Trophoblast cell (in vitro differentiated cells and primary cell): ENCODE data around the gene CAND1.

Experiments
- DNase-seq, 2 donors: peaks; one replicate each; pipeline ENCODE4 v3.0.0-alpha.2; 2016
- H2AFZ ChIP-seq: 2 replicates; pipeline ENCODE4 v1.6.1; 2013; ENCODE audit warnings: low read length, moderate library complexity, mild to moderate bottlenecking; ENCODE audit not compliant: insufficient read depth, poor library complexity
- H2AK5ac ChIP-seq: 2 replicates; pipeline ENCODE4 v1.6.1; 2013; ENCODE audit warnings: mild to moderate bottlenecking, low read length
- H2BK120ac ChIP-seq: 2 replicates; pipeline ENCODE4 v1.6.1; 2013; ENCODE audit warnings: low read length, mild to moderate bottlenecking, moderate library complexity; ENCODE audit not compliant: insufficient read depth, poor library complexity
- H2BK12ac ChIP-seq: 2 replicates; pipeline ENCODE4 v1.6.1; 2013; ENCODE audit warnings: mild to moderate bottlenecking, low read length, moderate library complexity
- H2BK5ac ChIP-seq: 2 replicates; pipeline ENCODE4 v1.6.1; 2013; ENCODE audit warnings: low read length, low read depth, moderate library complexity, mild to moderate bottlenecking; ENCODE audit not compliant: poor library complexity
- H3K14ac ChIP-seq: 2 replicates; pipeline ENCODE4 v1.6.1; 2013; ENCODE audit warnings: mild to moderate bottlenecking, low read length
- H3K18ac ChIP-seq: 2 replicates; pipeline ENCODE4 v1.6.1; 2013; ENCODE audit warnings: mild to moderate bottlenecking, low read length
- H3K23ac ChIP-seq: 2 replicates; pipeline ENCODE4 v1.6.1; 2013; ENCODE audit warnings: low read length
- H3K27ac ChIP-seq: 2 replicates; pipeline ENCODE4 v1.5.1; 2013; ENCODE audit warnings: low read depth, mild to moderate bottlenecking, inconsistent platforms, low read length, moderate library complexity
- H3K27me3 ChIP-seq: 2 replicates; pipeline ENCODE4 v1.6.1; 2013; ENCODE audit warnings: inconsistent platforms, mild to moderate bottlenecking, low read length, moderate library complexity; ENCODE audit not compliant: insufficient read depth
- H3K36me3 ChIP-seq, 2 experiments: 1 replicate in 1 of 2; 2 replicates in 1 of 2; pipeline ENCODE4 v1.6.1; 2013; ENCODE audit warnings: low read length in 2 of 2, mild to moderate bottlenecking in 2 of 2, moderate library complexity in 1 of 2; ENCODE audit not compliant: insufficient read depth in 2 of 2, control insufficient read depth in 1 of 2
- H3K4ac ChIP-seq: 2 replicates; pipeline ENCODE4 v1.6.1; 2013; ENCODE audit warnings: low read depth, mild to moderate bottlenecking, low read length, moderate library complexity
- H3K4me1 ChIP-seq, 2 experiments: 1 replicate in 1 of 2; 2 replicates in 1 of 2; pipeline ENCODE4 v1.6.1; 2013; ENCODE audit warnings: low read length in 2 of 2, mild to moderate bottlenecking in 2 of 2, moderate library complexity in 1 of 2; ENCODE audit not compliant: insufficient read depth in 2 of 2, control insufficient read depth in 1 of 2
- H3K4me2 ChIP-seq: 2 replicates; pipeline ENCODE4 v1.6.1; 2013; ENCODE audit warnings: inconsistent platforms, mild to moderate bottlenecking, low read length, moderate library complexity
- H3K4me3 ChIP-seq: 2 replicates; pipeline ENCODE4 v1.5.1; 2013; ENCODE audit warnings: mild to moderate bottlenecking, low read depth, low read length, inconsistent platforms
- H3K79me1 ChIP-seq: one replicate; pipeline ENCODE4 v1.6.1; 2013; ENCODE audit warnings: low read length
- H3K79me2 ChIP-seq: 2 replicates; pipeline ENCODE4 v1.6.1; 2013; ENCODE audit warnings: low read length, mild to moderate bottlenecking; ENCODE audit not compliant: control insufficient read depth, insufficient read depth, poor library complexity
- H3K9ac ChIP-seq: 2 replicates; pipeline ENCODE4 v1.6.1; 2013; ENCODE audit warnings: mild to moderate bottlenecking, low read length
- H3K9me3 ChIP-seq: 2 replicates; pipeline ENCODE4 v1.6.1; 2013; ENCODE audit warnings: low read depth, mild to moderate bottlenecking, control low read depth, inconsistent platforms, low read length; ENCODE audit not compliant: insufficient read depth
- H4K12ac ChIP-seq: 2 replicates; pipeline ENCODE4 v1.6.1; 2013; ENCODE audit warnings: low read depth, mild to moderate bottlenecking, low read length, moderate library complexity
- H4K8ac ChIP-seq: 2 replicates; pipeline ENCODE4 v1.6.1; 2013; ENCODE audit warnings: low read depth, mild to moderate bottlenecking, low read length, moderate library complexity
- H4K91ac ChIP-seq: one replicate; pipeline ENCODE4 v1.6.1; 2013; ENCODE audit warnings: low read depth, mild to moderate bottlenecking, low read length, moderate library complexity
- WGBS: extraction: QIAGEN DNeasy Blood & Tissue Kit; methylation state at CpG from one replicate; pipeline ENCODE4 v1.1.7; 2013; ENCODE audit warnings: missing lambda C conversion rate; ENCODE audit not compliant: insufficient read length, insufficient coverage; ENCODE audit errors: extremely low coverage; 5-methylcytosine and 5-hydroxymethylcytosine counted together

CAND1 gene

DNA sequence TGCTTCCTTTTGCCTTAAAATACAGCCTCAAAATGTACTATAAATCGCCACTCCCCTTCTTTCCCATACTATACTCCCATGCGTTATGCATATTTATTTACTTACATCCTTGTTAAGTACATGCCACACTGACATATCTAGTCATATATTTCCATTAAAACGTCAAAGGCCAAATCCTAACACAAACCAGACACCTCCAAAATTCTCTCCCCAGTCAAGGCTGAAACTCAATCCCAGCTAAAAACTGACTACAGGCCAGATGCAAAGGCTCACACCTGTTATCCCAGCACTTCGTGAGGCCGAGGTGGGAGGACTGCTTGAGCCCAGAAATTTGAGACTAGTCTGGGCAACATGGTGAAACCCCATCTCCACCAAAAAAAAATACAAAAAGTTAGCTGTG, 5.7 kb upstream of the CAND1 start:
- H3K23ac ChIP-seq: no peak overlapping the region
- no peak overlapping the region for H3K14ac ChIP-seq
- peaks cover 2% of the 10 kb centered on the region for H3K79me2 ChIP-seq
- H3K9ac ChIP-seq: no peak overlapping the region
- H4K12ac ChIP-seq: no peak overlapping the region
- H3K36me3 ChIP-seq: no peaks in the 10 kb centered on the region
- H4K91ac ChIP-seq: no peak overlapping the region
- no peak overlapping the region for H3K4ac ChIP-seq
- H2BK5ac ChIP-seq: no peak overlapping the region
- no peaks in the 10 kb centered on the region for H3K27me3 ChIP-seq
- no peak overlapping the region for H2BK120ac ChIP-seq
- peaks cover 3% of the 10 kb centered on the region for H3K79me1 ChIP-seq
- no peaks in the 10 kb centered on the region for H3K4me1 ChIP-seq
- no peak overlapping the region for H3K4me3 ChIP-seq
- no peak overlapping the region for H2BK12ac ChIP-seq
- H3K9me3 ChIP-seq: no peaks in the 10 kb centered on the region
- no peak overlapping the region for H4K8ac ChIP-seq
- H2AK5ac ChIP-seq: no peak overlapping the region
- H3K4me2 ChIP-seq: no peak overlapping the region
- H3K27ac ChIP-seq: no peak overlapping the region
- H2AFZ ChIP-seq: no peak overlapping the region
- no peak for DNase-seq
- WGBS: no CpG with 5 or more reads among the region's 5 CpGs
- no peak overlapping the region for H3K18ac ChIP-seq

DNA sequence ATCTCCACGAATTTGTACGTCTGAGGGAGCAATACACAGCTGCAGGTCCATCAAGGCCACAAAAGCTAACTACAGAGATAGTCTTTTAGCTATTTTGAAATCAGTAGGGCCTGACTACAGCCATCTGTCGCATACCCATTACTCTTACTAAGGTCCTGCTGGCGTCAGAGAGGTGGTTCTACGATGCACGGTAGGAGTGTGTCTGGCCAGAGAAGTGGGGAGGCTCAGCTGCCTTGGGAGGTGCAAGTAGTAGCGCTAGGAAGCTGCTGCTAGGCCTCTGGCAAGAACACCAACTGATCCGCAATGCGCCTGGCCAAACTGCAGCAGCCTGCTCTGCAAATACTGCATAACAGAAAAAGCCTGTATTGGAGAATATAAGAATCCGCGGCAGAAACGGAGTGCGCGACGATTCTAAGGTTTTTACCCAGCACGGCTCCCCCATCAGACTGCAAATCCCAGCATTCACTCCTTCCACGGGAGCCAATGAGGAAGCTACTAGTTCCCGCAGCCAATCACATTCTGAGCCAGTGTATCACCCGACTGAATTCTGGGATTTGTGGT, 743 bp upstream of the CAND1 start:
- no CpG with 5 or more reads among the region's 19 CpGs for WGBS
- H4K12ac ChIP-seq: peak overlapping the region; percentile 90

DNA sequence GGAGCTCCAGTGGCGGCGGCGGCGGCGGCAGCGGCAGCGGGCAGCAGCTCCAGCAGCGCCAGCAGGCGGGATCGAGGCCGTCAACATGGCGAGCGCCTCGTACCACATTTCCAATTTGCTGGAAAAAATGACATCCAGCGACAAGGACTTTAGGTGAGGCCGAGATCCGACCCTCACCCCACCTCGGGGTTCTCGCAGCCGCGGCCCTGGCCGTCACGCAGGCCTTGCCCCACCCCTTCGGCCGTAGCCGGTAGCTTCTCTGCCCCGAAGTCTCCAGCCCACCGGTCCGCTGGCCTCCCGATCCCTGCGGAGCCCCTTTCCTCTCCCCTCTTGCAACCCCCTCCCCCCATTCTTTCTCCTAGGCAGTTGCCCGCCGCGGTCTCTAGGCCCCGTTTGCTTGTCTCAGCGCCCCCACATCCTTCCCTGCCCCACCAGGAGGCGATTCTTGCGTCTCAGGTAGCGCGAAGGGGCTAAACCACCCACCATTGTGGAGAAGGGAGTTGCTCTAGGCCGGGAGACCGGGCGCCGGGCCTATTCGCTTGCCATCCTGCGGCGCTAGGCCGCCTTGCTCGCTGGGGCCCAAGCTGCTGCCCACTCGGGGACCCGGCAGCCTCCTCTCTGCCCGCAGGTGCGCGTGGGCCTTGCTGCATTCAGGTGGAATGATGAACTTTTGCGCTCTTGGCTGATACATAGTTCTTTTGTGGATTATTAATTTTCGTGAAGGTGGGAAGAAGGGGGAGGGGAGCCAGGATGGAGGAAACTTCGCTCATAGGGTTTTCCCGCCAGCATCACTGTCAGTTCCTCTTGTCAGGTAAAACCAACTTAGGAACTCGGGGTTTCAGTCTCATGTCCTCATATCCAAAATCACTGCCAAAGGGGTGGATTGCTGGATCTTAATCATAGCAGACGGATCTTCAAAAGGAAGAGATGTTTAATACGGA, 745 bp downstream of the CAND1 start:
- no CpG with 5 or more reads among the region's 61 CpGs for WGBS
- Histone ChIP-seq H4K12ac (peak overlapping the region; percentile 99), H3K14ac (peak overlapping the region; percentile 100), H3K4me1 (peaks cover 0 to 2% of the 10 kb centered on the region in 2 experiments), H3K27ac (peak overlapping the region; percentile 100), H3K18ac (peak overlapping the region; percentile 100), H4K91ac (peak overlapping the region; percentile 98), H2AFZ (peak overlapping the region; percentile 97), H3K4ac (peak overlapping the region; percentile 98), H3K27me3 (no peaks in the 10 kb centered on the region), H2AK5ac (peak overlapping the region; percentile 71), H3K4me2 (peak overlapping the region; percentile 90), H3K36me3 (peaks cover 0 to 2% of the 10 kb centered on the region in 2 experiments), H4K8ac (peak overlapping the region; percentile 98), H2BK120ac (peak overlapping the region; percentile 100), H3K4me3 (peak overlapping the region; percentile 92), H3K9me3 (no peaks in the 10 kb centered on the region), H2BK12ac (no peak overlapping the region), H3K23ac (no peak overlapping the region), H2BK5ac (peak overlapping the region; percentile 98), H3K79me1 (peaks cover 14% of the 10 kb centered on the region), H3K79me2 (peaks cover 20% of the 10 kb centered on the region), H3K9ac (peak overlapping the region; percentile 94)
- DNase-seq: peak; percentile 4 to 45

More for the DNA sequence above, 743 bp upstream of the CAND1 start:
- DNase-seq: peak; percentile 94 to 98
- Histone ChIP-seq H3K27me3 (no peaks in the 10 kb centered on the region), H3K27ac (peak overlapping the region; percentile 81), H3K9ac (peak overlapping the region; percentile 83), H3K9me3 (no peaks in the 10 kb centered on the region), H4K91ac (peak overlapping the region; percentile 51), H3K4me3 (peak overlapping the region; percentile 73), H2AK5ac (no peak overlapping the region), H3K23ac (no peak overlapping the region), H3K79me1 (peaks cover 14% of the 10 kb centered on the region), H2BK12ac (no peak overlapping the region), H2BK5ac (peak overlapping the region; percentile 62), H3K4ac (peak overlapping the region; percentile 30), H4K8ac (peak overlapping the region; percentile 97), H3K4me2 (peak overlapping the region; percentile 90), H3K79me2 (peaks cover 19% of the 10 kb centered on the region), H2BK120ac (peak overlapping the region; percentile 55), H3K14ac (peak overlapping the region; percentile 49), H2AFZ (peak overlapping the region; percentile 88), H3K18ac (peak overlapping the region; percentile 66), H3K36me3 (peaks cover 0 to 2% of the 10 kb centered on the region in 2 experiments), H3K4me1 (peaks cover 0 to 2% of the 10 kb centered on the region in 2 experiments)

DNA sequence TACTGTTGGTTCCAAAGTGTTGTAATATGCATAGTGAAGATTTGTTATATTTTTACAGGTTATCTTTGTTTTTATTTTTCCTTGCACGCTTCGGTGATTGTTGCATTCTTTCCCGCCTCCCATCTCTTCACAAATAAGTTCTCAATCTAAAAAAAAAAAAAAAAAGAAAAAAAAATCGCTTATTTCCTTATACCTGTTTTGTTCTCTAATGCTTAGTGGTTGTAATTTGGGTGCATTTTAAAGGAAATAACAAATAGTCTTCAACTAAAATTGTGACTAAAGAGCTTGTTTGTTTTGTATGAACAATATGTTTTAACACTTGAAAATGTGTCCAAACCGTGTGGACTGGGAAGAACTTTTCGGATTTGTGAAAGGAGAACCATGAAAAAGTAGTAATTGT, 1.5 kb downstream of the CAND1 start:
- Histone ChIP-seq H3K27me3 (no peaks in the 10 kb centered on the region), H3K14ac (no peak overlapping the region), H2AK5ac (no peak overlapping the region)

More for the DNA sequence above, 1.5 kb downstream of the CAND1 start:
- Histone ChIP-seq H3K4me1 (peaks cover 3 to 5% of the 10 kb centered on the region in 2 experiments), H3K27ac (no peak overlapping the region), H2BK120ac (no peak overlapping the region), H4K8ac (no peak overlapping the region), H3K79me2 (peaks cover 20% of the 10 kb centered on the region), H2AFZ (no peak overlapping the region), H3K9me3 (no peaks in the 10 kb centered on the region), H3K4me2 (peak overlapping the region; percentile 90), H4K91ac (no peak overlapping the region), H3K23ac (no peak overlapping the region), H3K4ac (no peak overlapping the region), H3K36me3 (peaks cover 0 to 2% of the 10 kb centered on the region in 2 experiments), H2BK5ac (no peak overlapping the region), H3K18ac (no peak overlapping the region), H3K9ac (no peak overlapping the region), H3K79me1 (peaks cover 14% of the 10 kb centered on the region), H3K4me3 (no peak overlapping the region), H4K12ac (no peak overlapping the region), H2BK12ac (no peak overlapping the region)
- no peak for DNase-seq
- WGBS: no CpG with 5 or more reads among the region's 6 CpGs
